Measurements from ENCODE around the gene LFNG. TPM values are rescaled to one million over a fixed set of nuclear protein-coding genes. Genes with fewer than 3 reads are reported as not detected.

The LFNG gene
- total and polyA plus RNA-seq, 4 donors = 0.22 to 2.9 (median 2.6) TPM

GRCh38 chr7:2540133-2540532, 20.6 kb downstream of the LFNG start:
- Histone ChIP-seq H3K9me3 (ENCODE audit: control insufficient read depth in 4 of 4, low read length in 3 of 4) (no peaks in the 10 kb centered on the region), H3K4me1 (ENCODE audit: control insufficient read depth in 4 of 4, insufficient read depth in 4 of 4, low read length in 3 of 4) (no peaks in the 10 kb centered on the region), H3K4me3 (ENCODE audit: low read depth in 1 of 3, low read length in 3 of 3) (no peak overlapping the region), H3K27ac (ENCODE audit: low read depth in 1 of 2, low read length in 2 of 2) (no peak overlapping the region), H3K9ac (ENCODE audit: low read depth in 1 of 2, low read length in 2 of 2) (no peak overlapping the region), H3K36me3 (ENCODE audit: control insufficient read depth in 4 of 4, insufficient read depth in 3 of 4, low read depth in 1 of 4, low read length in 3 of 4) (peaks cover 10 to 55% (median 25%) of the 10 kb centered on the region in 4 donors), H3K27me3 (ENCODE audit: control insufficient read depth in 4 of 4, insufficient read depth in 4 of 4, low read length in 3 of 4) (no peaks in the 10 kb centered on the region)
- WGBS = 98% methylated on average over 7 of the region's 7 CpGs
- no peak for DNase-seq (ENCODE audit: low spot score)
- no peak for TF ChIP-seq FOXA2 (IDR thresholded peaks at IDR 0.05)
- TF ChIP-seq EGR1 (IDR thresholded peaks at IDR 0.05; ENCODE audit: low read depth in 2 of 2) = no peak
- no peak for TF ChIP-seq CTCF (IDR thresholded peaks at IDR 0.05; ENCODE audit: low read depth, low read length, missing input control)
- TF ChIP-seq, protein P1, sequence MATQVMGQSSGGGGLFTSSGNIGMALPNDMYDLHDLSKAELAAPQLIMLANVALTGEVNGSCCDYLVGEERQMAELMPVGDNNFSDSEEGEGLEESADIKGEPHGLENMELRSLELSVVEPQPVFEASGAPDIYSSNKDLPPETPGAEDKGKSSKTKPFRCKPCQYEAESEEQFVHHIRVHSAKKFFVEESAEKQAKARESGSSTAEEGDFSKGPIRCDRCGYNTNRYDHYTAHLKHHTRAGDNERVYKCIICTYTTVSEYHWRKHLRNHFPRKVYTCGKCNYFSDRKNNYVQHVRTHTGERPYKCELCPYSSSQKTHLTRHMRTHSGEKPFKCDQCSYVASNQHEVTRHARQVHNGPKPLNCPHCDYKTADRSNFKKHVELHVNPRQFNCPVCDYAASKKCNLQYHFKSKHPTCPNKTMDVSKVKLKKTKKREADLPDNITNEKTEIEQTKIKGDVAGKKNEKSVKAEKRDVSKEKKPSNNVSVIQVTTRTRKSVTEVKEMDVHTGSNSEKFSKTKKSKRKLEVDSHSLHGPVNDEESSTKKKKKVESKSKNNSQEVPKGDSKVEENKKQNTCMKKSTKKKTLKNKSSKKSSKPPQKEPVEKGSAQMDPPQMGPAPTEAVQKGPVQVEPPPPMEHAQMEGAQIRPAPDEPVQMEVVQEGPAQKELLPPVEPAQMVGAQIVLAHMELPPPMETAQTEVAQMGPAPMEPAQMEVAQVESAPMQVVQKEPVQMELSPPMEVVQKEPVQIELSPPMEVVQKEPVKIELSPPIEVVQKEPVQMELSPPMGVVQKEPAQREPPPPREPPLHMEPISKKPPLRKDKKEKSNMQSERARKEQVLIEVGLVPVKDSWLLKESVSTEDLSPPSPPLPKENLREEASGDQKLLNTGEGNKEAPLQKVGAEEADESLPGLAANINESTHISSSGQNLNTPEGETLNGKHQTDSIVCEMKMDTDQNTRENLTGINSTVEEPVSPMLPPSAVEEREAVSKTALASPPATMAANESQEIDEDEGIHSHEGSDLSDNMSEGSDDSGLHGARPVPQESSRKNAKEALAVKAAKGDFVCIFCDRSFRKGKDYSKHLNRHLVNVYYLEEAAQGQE (IDR thresholded peaks at IDR 0.05) = no peak
- no peak for TF ChIP-seq ZBTB33 (IDR thresholded peaks at IDR 0.05)
- TF ChIP-seq NR2F2 (IDR thresholded peaks at IDR 0.05) = no peak
- no peak for TF ChIP-seq YY1 (IDR thresholded peaks at IDR 0.05)
- TF ChIP-seq JUND (IDR thresholded peaks at IDR 0.05) = no peak
- TF ChIP-seq GABPA (IDR thresholded peaks at IDR 0.05 in 1 of 2, conservative IDR thresholded peaks at IDR 0.05 in 1 of 2) = no peak
- TF ChIP-seq RXRA (IDR thresholded peaks at IDR 0.05) = no peak
- no peak for TF ChIP-seq SP1 (IDR thresholded peaks at IDR 0.05)

DNA sequence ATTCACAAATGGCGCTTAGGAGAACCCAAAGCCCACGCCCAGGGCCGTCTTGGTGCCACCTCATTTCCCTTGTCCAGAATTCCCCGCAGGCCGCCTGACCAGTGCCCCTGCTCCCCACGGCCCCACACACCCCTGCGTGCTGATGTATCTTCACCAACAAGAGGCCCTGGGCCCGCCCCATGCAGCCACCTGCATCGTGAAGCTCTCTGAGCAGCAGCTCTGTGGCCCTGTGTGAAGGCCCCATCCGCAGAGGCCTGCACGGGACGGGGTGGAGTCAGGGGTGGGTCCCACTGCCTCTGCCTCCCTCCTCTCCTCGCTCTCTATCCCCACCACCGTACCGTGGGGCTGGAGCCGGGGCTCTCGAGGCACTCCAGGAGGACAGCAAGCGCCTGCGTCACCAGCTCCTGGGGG, 21.1 kb downstream of the LFNG start:
- no peak for TF ChIP-seq ZBTB33 (IDR thresholded peaks at IDR 0.05)
- TF ChIP-seq FOXA1 (IDR thresholded peaks at IDR 0.05) = no peak
- no peak for TF ChIP-seq RAD21 (IDR thresholded peaks at IDR 0.05)
- no peak for TF ChIP-seq MAX (IDR thresholded peaks at IDR 0.05)
- no peak for TF ChIP-seq GABPA (IDR thresholded peaks at IDR 0.05 in 1 of 2, conservative IDR thresholded peaks at IDR 0.05 in 1 of 2)
- TF ChIP-seq SP1 (IDR thresholded peaks at IDR 0.05) = no peak
- no peak for TF ChIP-seq YY1 (IDR thresholded peaks at IDR 0.05)
- TF ChIP-seq HNF4G (IDR thresholded peaks at IDR 0.05) = no peak
- TF ChIP-seq, protein P2, sequence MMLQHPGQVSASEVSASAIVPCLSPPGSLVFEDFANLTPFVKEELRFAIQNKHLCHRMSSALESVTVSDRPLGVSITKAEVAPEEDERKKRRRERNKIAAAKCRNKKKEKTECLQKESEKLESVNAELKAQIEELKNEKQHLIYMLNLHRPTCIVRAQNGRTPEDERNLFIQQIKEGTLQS (IDR thresholded peaks at IDR 0.05) = no peak
- TF ChIP-seq, protein P1 (IDR thresholded peaks at IDR 0.05) = no peak
- TF ChIP-seq HNF4A (conservative IDR thresholded peaks at IDR 0.05) = no peak
- TF ChIP-seq FOXA2 (IDR thresholded peaks at IDR 0.05) = no peak
- TF ChIP-seq TAF1 (conservative IDR thresholded peaks at IDR 0.05) = no peak
- H3K9me3 ChIP-seq (ENCODE audit: control insufficient read depth in 4 of 4, low read length in 3 of 4) = no peaks in the 10 kb centered on the region
- 95% methylated on average over 19 of the region's 19 CpGs for WGBS
- H3K9ac ChIP-seq (ENCODE audit: low read depth in 1 of 2, low read length in 2 of 2) = no peak overlapping the region
- DNase-seq (ENCODE audit: low spot score) = no peak
- H3K4me3 ChIP-seq (ENCODE audit: low read depth in 1 of 3, low read length in 3 of 3) = no peak overlapping the region
- H3K27ac ChIP-seq (ENCODE audit: low read depth in 1 of 2, low read length in 2 of 2) = no peak overlapping the region
- H3K4me1 ChIP-seq (ENCODE audit: control insufficient read depth in 4 of 4, insufficient read depth in 4 of 4, low read length in 3 of 4) = no peaks in the 10 kb centered on the region
- peaks cover 10 to 57% (median 25%) of the 10 kb centered on the region in 4 donors for H3K36me3 ChIP-seq (ENCODE audit: control insufficient read depth in 4 of 4, insufficient read depth in 3 of 4, low read depth in 1 of 4, low read length in 3 of 4)
- H3K27me3 ChIP-seq (ENCODE audit: control insufficient read depth in 4 of 4, insufficient read depth in 4 of 4, low read length in 3 of 4) = no peaks in the 10 kb centered on the region
